OCI-LY1 (cell line): Measurements from ENCODE around the gene KLHL40.

Experiments used
- H2AFZ ChIP-seq: fragments of 200-600 bp; sonication (generic), shearing (Covaris generic); 2 replicates; pipeline ENCODE4 v1.6.0; 2014; ENCODE audit warnings: antibody characterized with exemption, mild to moderate bottlenecking, low read length
- H3F3A ChIP-seq: fragments of 200-600 bp; sonication (generic), shearing (Covaris generic); 2 replicates; pipeline ENCODE4 v1.6.0; 2014; ENCODE audit warnings: mild to moderate bottlenecking, antibody characterized with exemption, low read length, moderate library complexity; ENCODE audit not compliant: insufficient read depth
- H3K27ac ChIP-seq: fragments of 200-600 bp; sonication (generic); 2 replicates; pipeline ENCODE4 v1.5.1; 2014; ENCODE audit warnings: low read length, mixed run types, mild to moderate bottlenecking, low read depth; ENCODE audit not compliant: poor library complexity, severe bottlenecking
- H3K27me3 ChIP-seq: fragments of 200-600 bp; sonication (generic); 2 replicates; pipeline ENCODE4 v1.6.0; 2014; ENCODE audit warnings: antibody characterized with exemption, mild to moderate bottlenecking, low read length, moderate library complexity; ENCODE audit not compliant: insufficient read depth
- H3K36me3 ChIP-seq: fragments of 200-600 bp; sonication (generic); 2 replicates; pipeline ENCODE4 v1.6.1; 2014; ENCODE audit warnings: mild to moderate bottlenecking, antibody characterized with exemption, low read length, moderate library complexity, mixed read lengths; ENCODE audit not compliant: insufficient read depth
- H3K4me1 ChIP-seq: fragments of 200-600 bp; sonication (generic); 2 replicates; pipeline ENCODE4 v1.5.1; 2014; ENCODE audit warnings: mild to moderate bottlenecking, low read length, moderate library complexity; ENCODE audit not compliant: insufficient read depth, severe bottlenecking
- H3K4me2 ChIP-seq: fragments of 200-600 bp; sonication (generic), shearing (Covaris generic); 2 replicates; pipeline ENCODE4 v1.6.1; 2014; ENCODE audit warnings: low read length
- H3K4me3 ChIP-seq: fragments of 200-600 bp; sonication (generic); 2 replicates; pipeline ENCODE4 v1.5.1; 2014; ENCODE audit warnings: low read length, low read depth, mild to moderate bottlenecking, mixed read lengths; ENCODE audit not compliant: poor library complexity, severe bottlenecking
- H3K79me2 ChIP-seq: fragments of 200-600 bp; shearing (Covaris generic); 2 replicates; pipeline ENCODE4 v1.6.1; 2016; ENCODE audit warnings: mixed run types, low read length, mixed read lengths; ENCODE audit not compliant: insufficient read depth
- H3K9ac ChIP-seq: fragments of 200-600 bp; sonication (generic), shearing (Covaris generic); 2 replicates; pipeline ENCODE4 v1.6.1; 2014; ENCODE audit warnings: mild to moderate bottlenecking, low read length, mixed read lengths
- H3K9me2 ChIP-seq: fragments of 200-600 bp; sonication (generic), shearing (Covaris generic); 2 replicates; pipeline ENCODE4 v1.6.1; 2014; ENCODE audit warnings: low read depth, mild to moderate bottlenecking, low read length, mixed read lengths
- H3K9me3 ChIP-seq: fragments of 200-600 bp; shearing (Covaris generic); 2 replicates; pipeline ENCODE4 v1.6.1; 2014; ENCODE audit warnings: low read length, mixed read lengths
- H4K20me1 ChIP-seq: fragments of 200-600 bp; sonication (generic), shearing (Covaris generic); 2 replicates; pipeline ENCODE4 v1.6.0; 2016; ENCODE audit warnings: mild to moderate bottlenecking, low read length; ENCODE audit not compliant: insufficient read depth
- CTCF ChIP-seq: fragments of 200-600 bp; sonication (generic), shearing (Covaris generic); IDR thresholded peaks from 2 replicates; pipeline ENCODE4 v1.5.1; 2017; ENCODE audit warnings: mild to moderate bottlenecking, antibody characterized with exemption, low read length, moderate library complexity, mixed read lengths
- EZH2 ChIP-seq: fragments of 200-600 bp; sonication (generic), shearing (Covaris generic); IDR thresholded peaks from 2 replicates; pipeline ENCODE4 v1.8.0; 2017; ENCODE audit warnings: borderline replicate concordance, mixed run types, mild to moderate bottlenecking, antibody characterized with exemption, low read length, moderate library complexity, mixed read lengths

KLHL40 gene

GRCh38 chr3:42739401-42740158 lies 54.2 kb downstream of the KLHL40 start:
- Histone ChIP-seq H3K27me3 (no peaks in the 10 kb centered on the region), H2AFZ (no peak overlapping the region), H3K36me3 (no peaks in the 10 kb centered on the region), H3K4me1 (peaks cover 2% of the 10 kb centered on the region), H3K4me3 (no peak overlapping the region), H3K9ac (no peak overlapping the region), H3K9me3 (no peaks in the 10 kb centered on the region), H3K4me2 (no peak overlapping the region), H4K20me1 (no peaks in the 10 kb centered on the region), H3K27ac (no peak overlapping the region), H3F3A (no peaks in the 10 kb centered on the region), H3K79me2 (no peaks in the 10 kb centered on the region), H3K9me2 (no peaks in the 10 kb centered on the region)
- TF ChIP-seq EZH2: no peak
- no peak for TF ChIP-seq CTCF

- TF ChIP-seq CTCF: no peak
- no peak for TF ChIP-seq EZH2
- H3K36me3 ChIP-seq: no peaks in the 10 kb centered on the region
- no peak overlapping the region for H3K9ac ChIP-seq
- no peak overlapping the region for H3K27ac ChIP-seq
- H3K4me3 ChIP-seq: no peak overlapping the region
- peaks cover 2% of the 10 kb centered on the region for H3K4me1 ChIP-seq
- no peaks in the 10 kb centered on the region for H3K27me3 ChIP-seq
- H2AFZ ChIP-seq: no peak overlapping the region
- no peaks in the 10 kb centered on the region for H3K9me3 ChIP-seq
- H3K79me2 ChIP-seq: no peaks in the 10 kb centered on the region
- H3F3A ChIP-seq: no peaks in the 10 kb centered on the region
- H3K4me2 ChIP-seq: no peak overlapping the region
- H4K20me1 ChIP-seq: no peaks in the 10 kb centered on the region
- H3K9me2 ChIP-seq: no peaks in the 10 kb centered on the region
These were observed 56.5 kb downstream of the KLHL40 start for GRCh38 chr3:42741796-42742195.
